SU-DHL-6 (cell line): ENCODE results near the gene MYG1.

Experiments used
- H2AFZ ChIP-seq: fragments of 200-600 bp; sonication (generic); 2 replicates; pipeline ENCODE4 v1.6.1; 2014; ENCODE audit warnings: low read depth, mild to moderate bottlenecking, moderate library complexity, mixed read lengths, antibody characterized with exemption, low read length; ENCODE audit not compliant: severe bottlenecking
- H3F3A ChIP-seq: fragments of 200-600 bp; shearing (Covaris generic); 2 replicates; pipeline ENCODE4 v1.6.0; 2016; ENCODE audit warnings: antibody characterized with exemption, mild to moderate bottlenecking; ENCODE audit not compliant: insufficient read depth
- H3K27ac ChIP-seq: fragments of 200-600 bp; sonication (generic); 2 replicates; pipeline ENCODE4 v1.5.1; 2016; ENCODE audit warnings: low read depth, mild to moderate bottlenecking, low read length, moderate library complexity, mixed read lengths
- H3K27me3 ChIP-seq: fragments of 200-600 bp; sonication (generic), shearing (Covaris generic); 2 replicates; pipeline ENCODE4 v1.6.0; 2014; ENCODE audit warnings: mild to moderate bottlenecking, low read length
- H3K36me3 ChIP-seq: fragments of 200-600 bp; sonication (generic); 2 replicates; pipeline ENCODE4 v1.6.1; 2014; ENCODE audit warnings: mild to moderate bottlenecking, low read length, mixed read lengths
- H3K4me2 ChIP-seq: fragments of 300-600, 200-600 bp; shearing (Covaris generic), sonication (generic); 2 replicates; pipeline ENCODE4 v1.6.0; 2014; ENCODE audit warnings: low read length, low read depth, mild to moderate bottlenecking; ENCODE audit not compliant: poor library complexity, severe bottlenecking
- H3K4me3 ChIP-seq: fragments of 200-600 bp; sonication (generic); 2 replicates; pipeline ENCODE4 v1.5.1; 2014; ENCODE audit warnings: antibody characterized with exemption, low read length, mild to moderate bottlenecking, mixed read lengths; ENCODE audit not compliant: insufficient read depth, poor library complexity, severe bottlenecking
- H3K79me2 ChIP-seq: fragments of 200-600 bp; sonication (generic); 2 replicates; pipeline ENCODE4 v1.6.1; 2014; ENCODE audit warnings: mild to moderate bottlenecking, low read length, moderate library complexity; ENCODE audit not compliant: insufficient read depth
- H3K9ac ChIP-seq: fragments of 200-600 bp; sonication (generic); 2 replicates; pipeline ENCODE4 v1.7.0; 2014; ENCODE audit warnings: mild to moderate bottlenecking, low read length
- H3K9me2 ChIP-seq: fragments of 200-600 bp; sonication (generic); replicated peaks from 2 replicates; pipeline ENCODE4 v1.6.1; 2014; ENCODE audit warnings: low read length; ENCODE audit not compliant: insufficient read depth
- H3K9me3 ChIP-seq: fragments of 200-600 bp; sonication (generic); 2 replicates; pipeline ENCODE4 v1.6.1; 2014; ENCODE audit warnings: low read length, mixed read lengths; ENCODE audit not compliant: insufficient read depth
- H4K20me1 ChIP-seq: fragments of 200-600 bp; sonication (generic); 2 replicates; pipeline ENCODE4 v1.6.1; 2014; ENCODE audit warnings: low read depth, mild to moderate bottlenecking, antibody characterized with exemption, low read length, moderate library complexity, mixed read lengths
- EZH2phosphoT487 ChIP-seq: fragments of 200-600 bp; sonication (generic), shearing (Covaris generic); conservative IDR thresholded peaks from 2 replicates; pipeline ENCODE4 v1.6.1; 2018; ENCODE audit warnings: mild to moderate bottlenecking, antibody characterized with exemption, low read length, moderate library complexity, mixed read lengths
- TF ChIP-seq, protein P1 (sequence below): fragments of 200-600 bp; sonication (generic); IDR thresholded peaks from one replicate; pipeline ENCODE4 v1.5.1; 2017; ENCODE audit warnings: antibody characterized with exemption, mild to moderate bottlenecking, low read length, moderate library complexity; ENCODE audit not compliant: insufficient read depth, poor library complexity, severe bottlenecking

Gene MYG1

DNA sequence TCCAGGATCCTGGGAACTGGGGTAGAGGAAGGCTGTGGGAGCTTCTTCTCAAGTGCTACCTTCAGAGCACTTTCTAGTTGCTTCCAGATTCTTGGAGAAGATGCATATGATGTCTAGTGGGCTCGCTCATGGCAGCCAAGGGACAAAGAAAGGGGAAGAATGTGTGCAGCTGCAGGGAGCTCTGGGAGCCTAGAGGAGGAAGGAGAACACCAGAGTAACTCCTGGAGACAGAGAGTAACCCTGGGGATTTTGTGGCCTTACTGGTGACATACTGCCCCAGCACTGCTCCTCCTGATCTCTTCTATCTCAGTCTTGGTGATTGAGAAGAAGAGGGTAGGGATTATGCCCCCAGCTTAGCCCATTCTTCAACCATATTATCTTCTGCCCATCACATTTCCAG, 47.0 kb downstream of the MYG1 start:
- Histone ChIP-seq H3K4me2 (no peak overlapping the region), H2AFZ (no peak overlapping the region), H3K4me3 (no peak overlapping the region), H3K36me3 (no peaks in the 10 kb centered on the region), H3F3A (0 out of 2 replicates have a peak, but pooled peaks cover 6% of the 10 kb centered on the region), H3K79me2 (no peaks in the 10 kb centered on the region), H4K20me1 (no peaks in the 10 kb centered on the region), H3K9me3 (no peaks in the 10 kb centered on the region), H3K9ac (no peak overlapping the region), H3K27me3 (no peaks in the 10 kb centered on the region), H3K27ac (no peak overlapping the region), H3K9me2 (no peaks in the 10 kb centered on the region)
- TF ChIP-seq EZH2phosphoT487, result no peak
- TF ChIP-seq, protein P1, sequence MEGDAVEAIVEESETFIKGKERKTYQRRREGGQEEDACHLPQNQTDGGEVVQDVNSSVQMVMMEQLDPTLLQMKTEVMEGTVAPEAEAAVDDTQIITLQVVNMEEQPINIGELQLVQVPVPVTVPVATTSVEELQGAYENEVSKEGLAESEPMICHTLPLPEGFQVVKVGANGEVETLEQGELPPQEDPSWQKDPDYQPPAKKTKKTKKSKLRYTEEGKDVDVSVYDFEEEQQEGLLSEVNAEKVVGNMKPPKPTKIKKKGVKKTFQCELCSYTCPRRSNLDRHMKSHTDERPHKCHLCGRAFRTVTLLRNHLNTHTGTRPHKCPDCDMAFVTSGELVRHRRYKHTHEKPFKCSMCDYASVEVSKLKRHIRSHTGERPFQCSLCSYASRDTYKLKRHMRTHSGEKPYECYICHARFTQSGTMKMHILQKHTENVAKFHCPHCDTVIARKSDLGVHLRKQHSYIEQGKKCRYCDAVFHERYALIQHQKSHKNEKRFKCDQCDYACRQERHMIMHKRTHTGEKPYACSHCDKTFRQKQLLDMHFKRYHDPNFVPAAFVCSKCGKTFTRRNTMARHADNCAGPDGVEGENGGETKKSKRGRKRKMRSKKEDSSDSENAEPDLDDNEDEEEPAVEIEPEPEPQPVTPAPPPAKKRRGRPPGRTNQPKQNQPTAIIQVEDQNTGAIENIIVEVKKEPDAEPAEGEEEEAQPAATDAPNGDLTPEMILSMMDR, result no peak

DNA sequence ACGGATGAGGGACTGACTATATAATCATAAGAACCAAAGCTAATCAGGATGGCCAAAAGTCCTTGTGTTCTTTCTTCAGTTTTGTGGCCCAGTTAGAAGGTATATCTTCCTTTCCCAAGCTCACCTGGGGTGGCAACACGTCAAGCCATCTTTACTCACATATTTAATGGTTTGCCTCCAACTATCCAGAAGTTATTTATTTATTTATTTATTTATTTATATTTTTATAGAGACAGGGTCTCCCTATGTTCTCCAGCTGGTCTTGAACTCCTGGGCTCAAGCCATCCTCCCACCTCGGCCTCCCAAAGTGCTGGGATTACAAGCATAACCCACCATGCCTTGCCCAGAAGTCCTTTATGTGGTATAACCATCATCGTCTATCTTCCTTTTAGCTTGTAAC, 48.4 kb downstream of the MYG1 start:
- Histone ChIP-seq H2AFZ (no peak overlapping the region), H3F3A (0 out of 2 replicates have a peak, but pooled peaks cover 6% of the 10 kb centered on the region), H3K9me2 (no peaks in the 10 kb centered on the region), H3K9me3 (no peaks in the 10 kb centered on the region), H3K36me3 (no peaks in the 10 kb centered on the region), H3K79me2 (no peaks in the 10 kb centered on the region), H4K20me1 (no peaks in the 10 kb centered on the region), H3K9ac (no peak overlapping the region), H3K4me3 (no peak overlapping the region), H3K27me3 (no peaks in the 10 kb centered on the region), H3K27ac (no peak overlapping the region), H3K4me2 (no peak overlapping the region)
- TF ChIP-seq EZH2phosphoT487, result no peak
- TF ChIP-seq, protein P1, result no peak

DNA sequence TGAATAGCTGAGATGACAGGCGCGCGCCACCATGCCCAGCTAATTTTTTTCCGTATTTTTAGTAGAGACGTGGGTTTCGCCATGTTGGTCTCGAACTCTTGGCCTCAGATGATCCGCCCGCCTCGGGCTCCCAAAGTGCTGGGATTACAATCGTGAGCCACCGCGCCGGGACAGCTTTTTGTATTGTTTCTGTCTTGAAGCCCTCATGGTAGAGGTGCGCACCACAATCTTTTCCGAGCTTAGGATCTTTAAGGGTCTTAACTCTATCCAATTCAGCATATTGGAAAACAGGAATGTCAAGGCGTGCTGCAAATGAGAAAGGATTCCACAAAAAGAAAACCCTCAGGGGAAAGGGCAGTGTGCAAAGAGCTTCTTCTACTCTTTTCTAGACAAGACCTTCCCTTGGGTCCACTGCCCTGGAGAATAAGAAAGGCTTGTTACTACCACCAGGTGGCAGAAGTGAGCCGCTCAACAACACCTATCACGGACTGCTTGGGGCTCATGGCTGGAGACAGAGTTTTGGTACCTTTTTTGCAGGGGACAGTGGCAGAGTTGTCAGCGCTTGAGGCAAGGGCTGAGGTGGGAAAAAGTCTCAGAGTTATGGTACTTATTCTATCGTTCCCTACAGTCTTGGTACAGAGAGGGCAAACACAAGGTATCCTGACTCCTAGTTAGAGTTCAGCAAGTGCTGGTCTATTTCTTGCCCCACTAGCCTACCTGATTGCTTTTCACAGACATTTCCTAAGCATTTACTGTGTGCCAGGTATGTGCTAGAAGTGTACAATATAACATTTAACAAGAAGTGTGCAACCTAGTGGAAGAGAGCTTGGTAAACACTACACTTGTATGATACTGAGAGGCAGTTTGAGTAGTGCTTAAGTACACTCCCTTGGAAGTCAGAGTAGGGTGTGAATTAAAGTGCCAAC, 53.1 kb downstream of the MYG1 start:
- no peak overlapping the region for H3K4me2 ChIP-seq
- H3K27ac ChIP-seq, result no peak overlapping the region
- no peaks in the 10 kb centered on the region for H3K79me2 ChIP-seq
- H3K4me3 ChIP-seq, result no peak overlapping the region
- H4K20me1 ChIP-seq, result no peaks in the 10 kb centered on the region
- no peaks in the 10 kb centered on the region for H3K9me2 ChIP-seq
- no peaks in the 10 kb centered on the region for H3K9me3 ChIP-seq
- no peak overlapping the region for H3K9ac ChIP-seq
- no peaks in the 10 kb centered on the region for H3F3A ChIP-seq
- H3K27me3 ChIP-seq, result no peaks in the 10 kb centered on the region
- H3K36me3 ChIP-seq, result no peaks in the 10 kb centered on the region
- peak overlapping the region; percentile 57 for H2AFZ ChIP-seq
- TF ChIP-seq EZH2phosphoT487, result no peak
- TF ChIP-seq, protein P1, result peak; percentile 70
